ELF-1 (cell line): ENCODE data around the gene NOX5.

Source experiments
- DNase-seq: peaks from one replicate; pipeline ENCODE4 v3.0.0-alpha.2; 2016; ENCODE audit warnings: low read depth, low spot score

NOX5 gene

DNA sequence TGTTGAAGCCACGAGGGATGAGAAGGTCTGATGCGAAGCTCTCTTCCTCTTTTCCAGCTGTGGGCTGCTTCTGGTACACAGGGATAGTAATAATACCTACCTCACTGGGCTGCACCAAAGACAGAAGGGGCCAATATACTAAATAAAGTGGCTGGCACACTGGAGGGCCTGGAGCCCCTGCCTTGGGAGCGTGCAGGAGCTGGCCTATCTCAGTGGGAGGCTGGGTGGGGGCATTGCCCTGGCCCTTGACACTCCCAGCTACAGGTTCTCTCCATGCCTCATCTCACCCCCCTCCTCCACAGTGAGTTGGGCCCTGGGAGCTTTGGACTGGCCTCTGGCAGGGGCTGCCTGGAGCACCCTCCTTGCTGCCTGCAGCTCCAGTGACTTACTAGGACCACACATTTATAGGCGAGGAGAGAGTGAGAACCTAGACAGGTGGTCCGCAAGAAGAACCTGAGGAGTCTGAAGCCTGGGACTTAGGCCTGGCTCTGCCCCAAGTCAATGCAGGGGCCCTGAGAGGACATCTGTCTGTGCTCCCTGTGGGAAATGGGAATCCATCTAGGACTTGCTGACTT is 1.6 kb downstream of the NOX5 start:
- DNase-seq = no peak

DNA sequence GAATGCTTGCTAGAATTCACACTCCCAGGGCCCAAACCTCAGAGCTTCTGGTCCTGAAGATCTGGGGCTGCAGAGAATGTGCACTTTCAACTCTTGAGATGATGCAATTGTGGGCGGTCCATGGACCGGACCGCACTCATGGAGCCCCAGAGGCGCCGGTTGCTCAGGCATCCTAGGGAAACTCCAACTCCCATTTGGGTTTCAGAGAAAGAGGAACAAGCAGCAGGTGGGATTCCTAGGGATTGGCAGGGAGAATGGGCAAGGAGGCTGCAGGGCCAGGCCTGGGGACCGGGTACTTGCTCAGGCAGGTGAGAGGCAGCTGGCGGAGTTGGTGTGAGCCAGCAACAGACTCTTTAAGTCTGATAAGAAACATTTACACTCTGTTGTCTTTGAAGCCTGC is 3.5 kb downstream of the NOX5 start:
- no peak for DNase-seq

DNA sequence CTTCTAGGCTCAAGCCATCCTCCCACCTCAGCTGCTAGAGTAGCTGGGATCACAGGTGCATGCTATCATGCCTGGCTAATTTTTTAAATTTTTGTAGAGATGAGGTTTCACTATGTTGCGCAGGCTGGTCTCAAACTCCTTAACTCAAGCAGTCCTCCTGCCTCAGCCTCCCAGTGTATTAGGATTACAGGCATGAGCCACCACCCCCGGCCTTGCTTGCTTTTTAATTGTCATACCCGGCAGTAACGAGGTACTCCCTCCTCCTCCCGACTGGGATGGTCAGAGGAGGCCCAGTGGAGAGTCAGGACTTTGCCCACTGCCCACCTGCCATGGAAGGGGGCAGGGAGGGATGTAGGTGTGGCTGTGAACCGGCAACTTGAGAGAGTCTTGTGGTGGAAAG is 4.5 kb downstream of the NOX5 start:
- DNase-seq = no peak

DNA sequence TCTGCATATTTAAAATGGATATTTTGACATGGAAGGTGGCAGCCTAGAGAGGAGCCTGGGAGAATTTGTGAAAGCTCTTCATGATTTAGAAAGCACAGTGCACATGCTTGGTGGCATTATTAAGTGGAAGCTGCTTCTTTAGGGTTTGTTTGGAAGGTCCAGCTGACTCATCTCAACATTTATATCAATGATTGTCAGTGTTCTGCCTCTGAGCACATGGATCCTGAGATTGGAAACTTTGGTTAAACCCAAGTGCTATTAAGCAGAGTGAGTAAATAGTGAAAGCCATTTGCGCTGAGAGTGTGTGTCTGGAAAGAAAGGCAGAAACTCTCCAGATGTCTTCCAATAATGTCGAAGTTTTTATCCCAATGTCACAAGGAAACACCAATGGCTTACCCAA is 7.4 kb downstream of the NOX5 start:
- DNase-seq = no peak

DNA sequence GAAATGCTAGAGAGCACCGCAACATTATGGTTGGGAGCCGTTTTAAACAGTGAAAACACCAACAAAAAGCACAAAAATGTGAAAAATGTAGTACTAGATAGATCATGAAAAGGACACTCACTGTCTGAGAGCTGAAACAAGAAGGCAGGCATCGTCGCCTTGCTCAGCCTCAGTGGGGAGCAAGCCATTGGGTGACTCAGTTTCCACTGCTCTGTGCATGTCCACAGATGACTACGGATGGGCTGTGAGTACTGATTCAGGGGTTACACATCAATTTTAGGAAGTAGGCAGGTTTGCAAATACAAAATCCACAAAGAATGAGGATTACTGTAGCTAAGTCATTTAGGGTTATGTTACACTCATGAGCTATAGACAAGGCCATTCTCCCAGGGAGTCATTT is 10.8 kb downstream of the NOX5 start:
- DNase-seq = no peak

DNA sequence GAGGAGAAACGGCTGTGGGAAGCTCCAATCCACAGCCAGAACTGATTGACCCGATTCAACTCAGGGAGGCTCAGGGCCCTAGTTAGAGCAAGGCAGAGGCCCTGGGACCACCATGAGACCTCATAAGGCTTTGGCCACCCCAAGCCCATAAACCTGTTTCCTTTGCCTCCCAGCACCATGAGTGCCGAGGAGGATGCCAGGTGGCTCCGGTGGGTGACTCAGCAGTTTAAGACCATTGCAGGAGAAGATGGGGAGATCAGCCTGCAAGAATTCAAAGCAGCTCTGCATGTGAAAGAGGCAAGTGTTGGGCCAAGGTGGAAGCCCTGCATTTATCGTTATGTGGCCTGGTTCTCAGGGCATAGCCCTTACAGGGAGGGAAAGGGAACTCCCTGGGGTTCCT is 11.9 kb downstream of the NOX5 start:
- peak; percentile 16 for DNase-seq

DNA sequence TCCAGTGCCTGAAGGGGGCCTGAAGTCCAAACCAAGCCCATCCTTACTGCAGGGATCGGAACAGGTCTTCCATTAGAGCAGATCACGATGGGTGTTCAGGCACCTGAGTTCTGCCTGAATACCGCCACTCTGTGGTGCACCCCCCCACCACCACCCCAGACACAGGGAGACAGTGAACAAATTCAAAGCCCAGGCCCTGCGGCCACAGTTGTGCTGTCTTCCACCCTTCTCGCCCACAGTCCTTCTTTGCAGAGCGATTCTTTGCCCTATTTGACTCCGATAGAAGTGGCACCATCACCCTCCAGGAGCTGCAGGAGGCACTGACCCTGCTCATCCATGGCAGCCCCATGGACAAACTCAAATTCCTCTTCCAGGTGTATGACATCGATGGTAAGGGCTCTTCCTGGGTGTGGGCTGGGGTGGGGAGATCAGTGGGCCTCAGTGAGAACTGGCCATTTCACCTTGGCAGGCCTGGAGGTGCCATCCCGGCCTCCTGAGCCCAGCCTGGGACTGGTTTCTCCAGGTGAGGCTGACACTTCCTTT is 13.6 kb downstream of the NOX5 start:
- DNase-seq = no peak

DNA sequence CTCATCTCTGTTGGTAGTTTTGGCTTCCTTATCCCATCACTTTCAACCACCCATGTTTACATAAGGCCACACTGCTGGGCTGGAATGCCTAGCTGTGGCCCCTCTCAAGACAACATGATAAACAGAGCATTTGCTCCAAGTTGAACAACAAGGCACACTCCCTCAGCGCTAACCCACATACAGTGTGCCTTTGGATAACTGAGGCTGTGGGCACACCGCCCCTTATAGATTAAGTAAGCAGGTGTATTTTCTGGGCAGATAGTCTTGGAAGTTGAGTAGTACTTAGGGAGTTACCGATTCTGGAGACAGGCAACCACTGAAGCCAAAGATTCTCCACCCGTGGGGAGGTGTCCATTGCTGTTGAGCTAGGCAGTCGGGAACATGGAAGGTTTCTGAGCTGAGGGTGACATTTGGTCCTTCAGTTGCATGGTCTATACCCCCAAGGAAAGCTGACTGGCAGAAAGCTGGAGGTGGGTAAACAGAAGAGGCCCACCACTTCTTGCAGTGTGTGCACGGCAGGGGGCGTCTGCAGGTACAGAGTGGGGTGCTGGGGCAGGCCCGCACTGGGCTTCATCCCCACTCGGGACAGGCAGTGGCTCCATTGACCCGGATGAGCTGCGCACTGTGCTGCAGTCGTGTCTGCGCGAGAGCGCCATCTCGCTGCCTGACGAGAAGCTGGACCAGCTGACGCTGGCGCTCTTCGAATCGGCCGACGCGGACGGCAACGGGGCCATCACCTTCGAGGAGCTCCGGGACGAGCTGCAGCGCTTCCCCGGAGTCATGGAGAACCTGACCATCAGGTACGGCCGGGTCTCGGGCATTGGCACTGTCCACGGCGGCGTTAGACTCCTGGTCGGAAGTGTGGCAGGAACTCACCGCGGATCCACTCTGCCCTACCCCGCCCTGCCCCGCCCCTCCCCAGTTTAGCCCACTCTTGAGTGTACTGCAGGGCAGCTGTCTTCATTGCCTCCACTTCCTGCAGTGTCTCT is 16.8 kb downstream of the NOX5 start:
- DNase-seq = peak; percentile 79

DNA sequence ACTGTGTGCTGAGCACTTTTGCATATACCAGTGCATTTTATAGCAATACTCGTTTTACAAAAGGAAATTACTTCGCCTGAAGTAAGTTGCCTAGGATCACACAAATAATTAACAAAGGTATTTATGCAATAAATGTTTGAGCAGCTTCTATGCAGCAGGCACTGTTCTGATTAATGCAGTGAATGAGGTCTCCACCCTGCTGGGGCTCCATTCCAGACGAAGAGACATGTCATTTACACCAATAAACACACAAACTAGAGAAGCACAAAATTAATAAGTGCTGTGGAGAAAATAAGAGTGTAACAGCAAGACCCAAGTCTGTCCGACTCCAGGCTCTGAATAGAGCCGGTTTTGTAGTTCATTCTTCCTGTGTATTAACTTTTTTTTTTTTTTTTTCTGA is 17.5 kb downstream of the NOX5 start:
- DNase-seq = no peak

DNA sequence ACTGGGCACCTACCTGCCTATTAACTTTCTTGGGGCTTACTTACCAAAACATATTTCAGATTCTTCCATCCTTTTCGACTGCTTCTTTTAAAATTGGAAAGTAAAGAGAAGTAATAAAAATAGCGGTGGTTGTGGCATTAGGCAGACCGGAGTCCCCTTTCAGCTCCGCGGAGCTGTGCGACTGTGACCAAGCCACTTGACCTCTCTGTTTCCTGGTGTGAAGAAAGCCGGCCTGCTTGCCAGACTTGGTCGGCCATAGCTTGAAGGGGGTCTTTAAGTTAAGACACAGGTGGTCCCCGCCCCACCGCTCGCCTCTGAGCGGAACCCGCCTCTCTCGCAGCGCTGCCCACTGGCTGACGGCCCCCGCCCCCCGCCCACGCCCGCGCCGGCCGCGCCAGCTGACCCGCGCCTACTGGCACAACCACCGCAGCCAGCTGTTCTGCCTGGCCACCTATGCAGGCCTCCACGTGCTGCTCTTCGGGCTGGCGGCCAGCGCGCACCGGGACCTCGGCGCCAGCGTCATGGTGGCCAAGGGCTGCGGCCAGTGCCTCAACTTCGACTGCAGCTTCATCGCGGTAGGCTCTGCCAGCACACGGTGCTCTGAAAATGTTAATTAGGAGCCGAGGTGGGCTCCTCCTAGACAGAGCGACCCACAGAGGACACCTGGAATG is 18.3 kb downstream of the NOX5 start:
- DNase-seq = no peak

DNA sequence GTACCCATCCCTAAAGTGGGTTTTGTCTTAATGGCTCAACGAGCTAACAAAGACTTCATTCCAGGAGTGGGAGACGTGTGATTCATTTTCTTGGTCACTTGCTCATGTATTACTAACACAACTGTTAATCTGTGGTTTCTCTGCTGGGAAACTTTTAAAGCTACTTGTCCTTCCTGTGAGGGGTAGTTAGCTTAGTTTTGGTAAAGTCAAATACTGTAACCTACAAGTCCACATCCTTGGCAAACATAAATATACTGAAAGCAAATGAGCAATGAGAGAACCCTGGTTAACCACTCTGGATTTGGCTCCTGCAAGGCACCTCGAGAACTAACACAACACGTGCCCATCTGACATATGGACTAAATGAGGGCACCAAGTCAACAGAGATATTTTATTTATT is 19.9 kb downstream of the NOX5 start:
- DNase-seq = no peak

DNA sequence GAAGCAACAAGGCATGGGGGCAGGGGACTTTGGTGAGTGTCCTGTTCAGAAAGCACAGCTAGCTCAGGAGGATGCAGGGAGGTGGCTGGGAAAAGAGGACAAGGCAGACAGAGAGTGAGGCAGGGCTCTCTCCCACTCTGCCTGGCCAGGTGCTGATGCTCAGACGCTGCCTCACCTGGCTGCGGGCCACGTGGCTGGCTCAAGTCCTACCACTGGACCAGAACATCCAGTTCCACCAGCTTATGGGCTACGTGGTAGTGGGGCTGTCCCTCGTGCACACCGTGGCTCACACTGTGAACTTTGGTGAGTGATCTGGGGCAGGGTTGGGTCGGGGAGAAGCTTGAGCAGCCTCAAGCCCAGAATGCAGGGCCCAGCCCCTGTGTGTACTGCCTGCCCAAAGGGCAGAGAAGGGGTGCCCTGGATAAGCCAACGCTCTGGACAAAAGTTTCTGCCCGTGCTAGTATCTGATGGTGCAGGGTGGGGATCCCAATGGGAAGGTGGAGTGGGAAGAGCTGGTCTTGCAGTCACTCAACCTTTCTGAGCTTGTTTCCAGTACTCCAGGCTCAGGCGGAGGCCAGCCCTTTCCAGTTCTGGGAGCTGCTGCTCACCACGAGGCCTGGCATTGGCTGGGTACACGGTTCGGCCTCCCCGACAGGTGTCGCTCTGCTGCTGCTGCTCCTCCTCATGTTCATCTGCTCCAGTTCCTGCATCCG is 20.9 kb downstream of the NOX5 start:
- peak; percentile 78 for DNase-seq

DNA sequence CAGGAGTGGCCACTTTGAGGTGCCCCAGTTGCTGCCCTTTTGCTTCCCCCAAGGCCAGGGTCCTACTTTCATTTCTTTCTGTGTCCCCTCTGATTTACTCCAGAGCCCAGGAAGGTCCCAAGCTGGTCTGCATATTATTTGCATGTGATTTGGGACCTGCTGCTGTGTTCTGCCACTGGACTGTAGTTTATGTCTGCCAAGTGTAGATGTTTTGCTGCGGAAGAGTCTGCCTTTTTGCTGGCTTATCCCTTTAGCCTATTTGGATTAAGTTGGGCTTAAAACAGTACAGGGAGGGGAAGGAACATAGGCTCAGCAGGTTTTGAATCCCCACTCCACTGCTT is 21.4 kb downstream of the NOX5 start:
- DNase-seq = no peak

DNA sequence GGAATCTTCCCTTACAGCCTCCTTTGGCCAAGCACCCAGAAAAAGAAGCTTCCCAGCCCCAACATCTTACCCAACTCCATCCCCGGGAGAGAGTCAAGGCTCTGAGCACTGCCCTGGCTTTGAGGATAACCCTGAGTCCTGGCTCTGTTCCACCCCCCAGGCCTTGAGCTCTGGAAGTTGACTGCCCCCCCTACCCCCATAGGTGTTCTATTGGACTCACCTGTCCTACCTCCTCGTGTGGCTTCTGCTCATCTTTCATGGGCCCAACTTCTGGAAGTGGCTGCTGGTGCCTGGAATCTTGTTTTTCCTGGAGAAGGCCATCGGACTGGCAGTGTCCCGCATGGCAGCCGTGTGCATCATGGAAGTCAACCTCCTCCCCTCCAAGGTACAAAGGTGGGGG is 22.3 kb downstream of the NOX5 start:
- DNase-seq = no peak

DNA sequence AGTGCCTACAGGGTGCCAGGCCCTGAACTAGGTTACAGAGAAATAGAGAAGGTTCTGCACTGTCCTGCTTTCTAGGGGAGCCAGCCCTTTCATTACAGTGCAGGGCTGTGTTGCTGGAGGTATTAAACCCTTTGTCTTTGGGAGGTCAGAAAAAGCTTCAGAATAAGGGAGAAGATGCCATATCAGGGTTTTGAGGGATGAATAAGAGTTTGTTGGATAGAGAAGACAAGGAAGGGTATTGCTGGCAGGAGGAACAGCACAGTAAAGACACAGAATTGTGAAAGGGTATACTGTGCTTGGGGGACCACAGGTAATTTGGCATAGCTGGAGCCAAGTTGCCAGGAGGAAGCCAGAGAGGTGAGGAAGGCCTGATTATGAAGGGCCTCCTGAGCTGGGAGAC is 23.0 kb downstream of the NOX5 start:
- DNase-seq = no peak

DNA sequence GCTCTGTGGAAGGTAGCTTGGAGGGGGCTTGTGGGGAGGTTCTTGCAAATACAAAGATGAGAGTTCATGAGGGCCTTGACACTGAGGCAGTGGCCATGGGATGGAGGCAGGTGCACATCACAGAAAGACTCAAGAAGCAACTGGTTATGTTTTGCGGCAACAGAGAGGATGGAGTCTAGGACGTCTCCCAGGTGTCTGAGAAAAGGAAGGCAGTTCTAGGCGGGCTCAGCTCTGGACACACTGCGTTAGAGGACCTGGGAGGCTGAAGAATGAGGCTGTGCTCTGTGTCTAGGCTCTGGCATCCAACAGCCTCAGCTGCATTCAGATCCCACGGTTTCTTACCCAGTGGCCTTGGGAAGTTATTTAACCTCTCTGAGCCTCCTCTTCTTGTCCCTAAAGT is 23.5 kb downstream of the NOX5 start:
- no peak for DNase-seq

DNA sequence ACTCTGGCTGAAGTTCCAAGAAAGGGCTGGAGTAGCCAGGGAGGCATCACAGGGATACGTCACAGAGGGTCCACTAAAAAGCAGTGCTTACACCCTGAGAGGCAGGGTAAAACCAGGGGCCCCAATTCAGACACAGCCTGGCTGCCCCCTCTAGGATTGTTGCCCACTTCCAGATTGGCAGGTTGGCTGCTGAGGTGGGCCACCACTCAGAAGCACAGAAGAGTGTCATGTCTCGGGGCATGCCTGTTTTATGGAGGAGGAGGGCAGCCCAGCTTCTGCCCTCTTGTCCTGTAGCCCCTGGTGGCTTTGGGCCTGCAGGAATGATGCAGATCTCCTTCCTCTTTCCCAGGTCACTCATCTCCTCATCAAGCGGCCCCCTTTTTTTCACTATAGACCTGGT is 24.0 kb downstream of the NOX5 start:
- no peak for DNase-seq

DNA sequence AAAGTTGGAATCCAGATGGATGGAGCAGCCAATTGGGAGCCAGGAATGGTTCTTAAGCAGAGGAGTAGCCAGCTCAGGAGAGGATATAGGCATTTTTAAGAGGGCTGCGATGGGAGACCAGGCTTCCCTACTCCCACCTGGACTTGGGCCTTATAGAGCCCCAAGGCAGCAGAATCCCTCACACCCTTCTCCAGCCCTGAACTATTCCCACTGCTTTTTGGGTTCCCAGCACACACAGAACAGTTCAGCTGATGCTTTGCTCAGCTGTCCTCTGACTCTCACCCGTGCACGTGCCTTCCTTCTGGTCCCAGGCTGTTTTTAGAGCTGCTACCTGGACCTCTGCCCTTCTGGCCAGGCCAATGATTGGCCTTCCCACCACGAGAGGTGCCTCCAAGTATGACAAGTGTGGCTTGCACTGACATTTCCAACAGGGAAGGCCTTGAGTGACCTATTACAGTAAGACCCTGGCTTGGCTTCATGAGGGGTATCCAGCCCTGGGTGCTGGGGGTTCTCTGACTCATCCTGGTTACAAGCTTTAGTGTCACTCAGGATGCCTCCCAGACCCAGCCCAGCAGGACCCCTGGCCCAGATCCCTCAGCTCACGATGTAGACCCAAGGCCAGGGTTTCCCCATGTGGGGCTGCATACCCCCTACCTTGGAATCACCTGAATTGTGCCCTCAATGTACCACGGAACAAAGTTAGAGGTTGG is 25.2 kb downstream of the NOX5 start:
- DNase-seq = no peak

DNA sequence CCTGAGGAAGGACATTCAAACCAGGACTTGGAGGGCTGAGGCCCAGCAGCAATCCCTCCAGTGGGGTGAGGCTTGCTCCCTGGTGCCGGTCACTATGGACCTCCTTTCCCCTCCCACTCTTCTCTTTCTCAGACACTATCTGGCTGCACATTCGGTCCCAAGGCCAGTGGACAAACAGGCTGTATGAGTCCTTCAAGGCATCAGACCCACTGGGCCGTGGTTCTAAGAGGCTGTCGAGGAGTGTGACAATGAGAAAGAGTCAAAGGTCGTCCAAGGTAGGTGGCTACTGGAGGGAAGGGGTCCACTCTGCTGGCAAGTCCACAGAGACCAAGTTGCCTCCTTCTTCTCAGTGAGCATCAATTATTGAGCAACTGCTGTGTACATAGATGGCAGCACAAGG is 28.0 kb downstream of the NOX5 start:
- DNase-seq = no peak

DNA sequence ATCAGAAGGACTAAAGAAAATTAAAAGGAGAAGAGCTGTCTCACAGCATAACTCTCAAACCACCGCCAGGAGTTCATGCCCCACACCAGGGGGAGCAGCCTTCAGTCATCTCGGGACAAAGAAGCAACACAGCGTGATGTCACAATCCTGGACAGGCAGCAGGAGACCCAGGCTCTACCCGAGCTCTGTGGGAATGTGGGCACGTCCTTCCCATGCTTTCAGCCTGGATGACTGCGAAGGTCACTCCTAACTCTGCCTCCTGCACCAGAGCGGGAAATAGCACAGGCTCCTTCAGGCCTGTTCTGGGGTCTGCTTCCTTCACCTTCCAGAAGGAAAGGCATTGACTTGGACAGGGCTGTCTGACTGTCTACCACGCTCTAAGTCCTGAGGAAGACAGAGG is 31.3 kb downstream of the NOX5 start:
- peak; percentile 62 for DNase-seq

DNA sequence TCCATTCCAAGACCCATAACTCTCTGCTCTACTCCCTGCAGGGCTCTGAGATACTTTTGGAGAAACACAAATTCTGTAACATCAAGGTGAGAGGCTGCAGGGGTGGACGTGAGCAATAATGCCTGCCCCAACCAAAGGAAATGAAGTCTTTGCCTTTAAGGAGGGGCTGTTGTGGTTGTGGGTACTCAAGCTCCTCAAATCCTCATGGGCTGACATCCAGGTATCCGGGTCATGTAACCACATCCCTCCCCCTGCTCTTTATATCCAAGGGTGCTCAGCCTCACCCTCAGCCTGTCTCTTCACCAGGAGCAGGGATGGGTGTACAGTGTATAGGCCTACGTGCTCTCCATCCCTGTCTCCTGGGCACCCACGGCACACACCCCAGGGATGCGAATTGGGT is 32.3 kb downstream of the NOX5 start:
- DNase-seq = no peak
